Spleen (tissue), 7 donors: Measurements from ENCODE around the gene GJB5.

Source experiments
- POLR2A ChIP-seq, 3 donors: fragments of 450-650 bp; IDR thresholded peaks; one replicate each; pipeline ENCODE4 v1.5.1; 2017; ENCODE audit warnings: antibody characterized with exemption in 3 of 3, mild to moderate bottlenecking in 1 of 3
- POLR2AphosphoS5 ChIP-seq, 3 donors: sonication (generic); formaldehyde crosslinking; IDR thresholded peaks; one replicate each; pipeline ENCODE4 v1.5.1; 2017; ENCODE audit warnings: antibody characterized with exemption in 3 of 3
- TF ChIP-seq, protein P1 (sequence below), 11 experiments: fragments of 200-600 bp in 7 of 11; fragments of 450-650 bp in 4 of 11; sonication (generic) in 4 of 11; IDR thresholded peaks in 8 of 11; conservative IDR thresholded peaks in 3 of 11; 1 replicate in 7 of 11; 2 replicates in 4 of 11; pipeline versions ENCODE4 v1.4.0 to v1.8.0; 2016 to 2021; ENCODE audit warnings: antibody characterized with exemption in 11 of 11, inconsistent platforms in 4 of 11, mild to moderate bottlenecking in 1 of 11
- donor health status: DM: no; HTN: no; CAD: no; lungs with moderate emphysema.
- donor health status: DM: no; HTN: no; CAD: no.
- donor health status: DM: no; HTN: no; CAD: no.

DNA sequence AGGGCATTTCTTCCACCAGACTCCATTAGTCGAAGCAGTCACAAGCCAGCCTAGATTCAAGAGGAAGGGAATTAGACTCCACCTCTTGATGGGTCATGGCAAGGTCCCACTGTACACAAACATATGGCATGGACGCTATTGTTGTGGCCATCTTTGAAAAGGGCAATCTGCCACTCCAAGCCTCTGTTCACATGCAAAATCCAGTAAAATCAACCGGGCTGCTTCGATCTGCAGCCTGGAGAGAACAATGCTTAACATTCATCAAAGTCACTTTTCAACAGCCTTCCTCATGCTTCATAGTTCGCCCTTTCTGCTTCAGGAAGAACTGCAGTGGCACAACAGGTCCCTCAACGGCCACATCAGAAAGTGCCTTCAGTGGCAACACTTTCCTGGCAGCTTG, 28.0 kb upstream of the GJB5 start:
- TF ChIP-seq, protein P1, sequence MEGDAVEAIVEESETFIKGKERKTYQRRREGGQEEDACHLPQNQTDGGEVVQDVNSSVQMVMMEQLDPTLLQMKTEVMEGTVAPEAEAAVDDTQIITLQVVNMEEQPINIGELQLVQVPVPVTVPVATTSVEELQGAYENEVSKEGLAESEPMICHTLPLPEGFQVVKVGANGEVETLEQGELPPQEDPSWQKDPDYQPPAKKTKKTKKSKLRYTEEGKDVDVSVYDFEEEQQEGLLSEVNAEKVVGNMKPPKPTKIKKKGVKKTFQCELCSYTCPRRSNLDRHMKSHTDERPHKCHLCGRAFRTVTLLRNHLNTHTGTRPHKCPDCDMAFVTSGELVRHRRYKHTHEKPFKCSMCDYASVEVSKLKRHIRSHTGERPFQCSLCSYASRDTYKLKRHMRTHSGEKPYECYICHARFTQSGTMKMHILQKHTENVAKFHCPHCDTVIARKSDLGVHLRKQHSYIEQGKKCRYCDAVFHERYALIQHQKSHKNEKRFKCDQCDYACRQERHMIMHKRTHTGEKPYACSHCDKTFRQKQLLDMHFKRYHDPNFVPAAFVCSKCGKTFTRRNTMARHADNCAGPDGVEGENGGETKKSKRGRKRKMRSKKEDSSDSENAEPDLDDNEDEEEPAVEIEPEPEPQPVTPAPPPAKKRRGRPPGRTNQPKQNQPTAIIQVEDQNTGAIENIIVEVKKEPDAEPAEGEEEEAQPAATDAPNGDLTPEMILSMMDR (IDR thresholded peaks at IDR 0.05 in 8 of 11, conservative IDR thresholded peaks at IDR 0.05 in 3 of 11), result no peak
- TF ChIP-seq POLR2AphosphoS5 (IDR thresholded peaks at IDR 0.05) (no peak), POLR2A (IDR thresholded peaks at IDR 0.05) (no peak)
